HG03280 (cell line): Measurements from ENCODE around the gene SYNJ2.
"Not testable (repeated sequence)": the region's sequence is repeated elsewhere in the genome, so short reads cannot be mapped to it uniquely, and the experiment has no call there.

Source experiments
- ATAC-seq: cut with Tn5 transposase; IDR thresholded peaks from one replicate; pipeline ENCODE4 v1.9.1; 2021; ENCODE audit warnings: mild to moderate bottlenecking, moderate library complexity; ENCODE audit not compliant: unreplicated experiment

SYNJ2 gene

GRCh38 chr6:157956171-157956730 lies 25.4 kb upstream of the SYNJ2 start:
- no peak for ATAC-seq

GRCh38 chr6:157959451-157960227 lies 22.0 kb upstream of the SYNJ2 start:
- no peak for ATAC-seq

- no peak for ATAC-seq
Observed at GRCh38 chr6:157961153-157961831, 20.4 kb upstream of the SYNJ2 start.

- ATAC-seq = no peak
Observed at GRCh38 chr6:157961832-157962575, 19.7 kb upstream of the SYNJ2 start.

DNA sequence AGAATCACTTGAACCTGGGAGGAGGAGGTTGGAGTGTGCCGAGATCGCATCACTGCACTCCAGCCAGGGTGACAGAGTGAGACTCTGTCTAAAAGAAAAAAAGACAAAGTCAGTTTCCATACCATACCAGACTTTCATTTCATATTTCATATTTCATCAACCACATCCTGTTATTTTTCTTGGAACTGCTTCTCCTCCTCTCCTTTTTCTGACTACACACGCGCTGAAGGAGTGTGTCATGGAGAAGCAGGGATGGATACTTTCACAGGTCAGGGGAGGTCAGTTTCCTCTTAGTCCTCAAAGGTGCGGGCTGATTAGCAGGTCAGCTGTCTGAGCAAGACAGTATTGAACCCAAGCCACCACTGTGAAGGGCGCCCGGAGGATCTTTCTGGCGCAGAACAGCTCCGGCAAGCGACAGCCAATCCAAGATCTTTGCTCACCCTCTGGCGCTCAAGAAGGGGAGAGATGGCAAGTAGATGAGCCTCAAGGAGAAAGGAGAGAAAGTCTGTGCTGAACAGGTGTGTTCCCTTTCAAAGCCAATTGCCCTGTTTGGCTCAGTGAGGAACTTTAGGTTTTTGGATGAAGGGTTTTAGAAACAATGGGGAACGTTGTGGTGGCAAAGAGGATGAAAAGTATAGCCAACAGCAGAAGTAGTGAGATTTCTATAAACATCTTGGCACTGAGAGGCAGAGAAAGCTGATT lies 18.9 kb upstream of the SYNJ2 start:
- no peak for ATAC-seq

DNA sequence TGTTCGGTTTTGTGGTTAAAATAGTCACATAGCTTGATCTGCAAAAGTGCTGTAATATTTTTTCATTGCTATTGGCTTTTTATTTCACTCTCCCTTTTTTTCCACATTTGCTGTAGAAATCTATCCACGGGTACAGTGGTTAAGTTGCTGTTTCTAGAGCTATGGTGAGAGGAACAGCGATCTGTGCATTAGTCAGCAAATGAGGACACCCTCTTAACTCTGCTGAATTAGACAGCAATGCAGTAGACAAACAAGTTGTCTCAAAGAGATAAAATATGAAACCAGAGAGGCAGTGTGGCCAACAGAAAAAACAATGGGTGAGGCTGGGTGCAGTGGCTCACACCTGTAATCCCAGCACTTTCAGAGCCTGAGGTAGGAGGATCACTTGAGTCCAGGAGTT lies 17.6 kb upstream of the SYNJ2 start:
- no peak for ATAC-seq

- no peak for ATAC-seq
Observed at GRCh38 chr6:157965387-157965786, 16.3 kb upstream of the SYNJ2 start.

DNA sequence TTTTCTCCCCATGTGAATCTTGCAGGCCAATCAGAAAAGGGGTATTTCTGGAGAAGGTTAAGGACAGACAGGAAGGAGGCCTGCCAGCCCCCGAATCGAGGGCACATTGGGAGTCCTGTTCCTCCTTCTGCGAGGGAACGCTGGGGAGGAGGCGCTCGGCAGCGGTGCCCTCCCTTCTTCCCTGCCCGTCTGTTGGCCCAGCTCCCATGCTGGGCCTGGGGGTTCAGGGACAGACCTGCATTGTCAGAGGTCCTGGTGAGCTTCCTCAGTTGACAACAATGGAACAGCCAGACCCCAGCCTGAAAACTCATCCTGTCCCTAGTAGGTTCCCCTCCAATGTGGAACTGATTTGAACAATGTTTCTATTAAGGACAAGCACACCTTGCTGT lies 15.1 kb upstream of the SYNJ2 start:
- no peak for ATAC-seq

- no peak for ATAC-seq
Observed at GRCh38 chr6:157967020-157967419, 14.6 kb upstream of the SYNJ2 start.

GRCh38 chr6:157967486-157967885 lies 14.2 kb upstream of the SYNJ2 start:
- ATAC-seq = no peak

DNA sequence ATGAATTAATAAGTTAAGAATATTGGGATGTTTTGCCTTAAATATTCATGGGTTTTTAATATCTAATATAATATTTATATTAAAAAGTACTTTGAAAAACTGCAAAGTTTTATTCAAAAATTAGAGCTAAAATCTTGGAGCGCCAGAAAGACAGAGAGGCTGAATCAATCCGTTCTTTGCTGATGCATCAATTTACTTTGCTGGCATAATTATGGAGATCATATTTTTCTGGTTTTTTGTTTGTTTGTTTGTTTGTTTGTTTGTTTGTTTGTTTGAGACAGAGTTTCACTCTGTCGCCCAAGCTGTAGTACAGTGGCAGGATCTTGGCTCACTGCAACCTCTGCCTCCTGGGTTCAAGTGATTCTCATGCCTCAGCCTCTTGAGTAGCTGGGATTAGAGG lies 9.5 kb upstream of the SYNJ2 start:
- ATAC-seq = not testable (repeated sequence)

GRCh38 chr6:157974341-157974894 lies 7.2 kb upstream of the SYNJ2 start:
- no peak for ATAC-seq

GRCh38 chr6:157974967-157975366 lies 6.7 kb upstream of the SYNJ2 start:
- no peak for ATAC-seq

DNA sequence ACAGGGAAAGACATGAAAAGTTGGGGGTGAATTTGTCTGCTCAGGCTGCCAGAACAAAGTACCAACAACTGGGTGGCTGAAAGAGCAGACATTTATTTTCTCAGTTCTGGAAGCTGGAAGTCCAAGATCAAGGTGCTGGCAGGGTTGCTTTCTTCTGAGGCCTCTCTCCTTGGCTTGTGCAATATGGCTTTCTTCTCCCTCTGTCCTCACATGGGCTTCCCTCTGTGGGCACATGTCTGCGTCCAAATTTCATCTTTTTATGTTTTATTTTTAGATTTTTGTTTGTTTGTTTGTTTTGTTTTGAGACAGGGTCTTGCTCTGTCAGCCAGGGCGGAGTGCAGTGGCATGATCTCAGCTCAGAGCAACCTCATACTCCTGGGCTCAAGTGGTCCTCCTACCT lies 6.2 kb upstream of the SYNJ2 start:
- no peak for ATAC-seq

- ATAC-seq = no peak
Observed at GRCh38 chr6:157976345-157977175, 5.1 kb upstream of the SYNJ2 start.

- ATAC-seq = no peak
Observed at GRCh38 chr6:157977176-157977804, 4.4 kb upstream of the SYNJ2 start.

- ATAC-seq = no peak
Observed at GRCh38 chr6:157978021-157978783, 3.5 kb upstream of the SYNJ2 start.

- peak; percentile 18 for ATAC-seq
Observed at GRCh38 chr6:157980288-157981131, 1.2 kb upstream of the SYNJ2 start.
